Measurements from ENCODE around the gene TBC1D22B.
A peak's percentile ranks its signal among the peaks of the same experiment; 100 is the strongest.
"Not testable (repeated sequence)": the region's sequence is repeated elsewhere in the genome, so short reads cannot be mapped to it uniquely, and the experiment has no call there.

Gene TBC1D22B

DNA sequence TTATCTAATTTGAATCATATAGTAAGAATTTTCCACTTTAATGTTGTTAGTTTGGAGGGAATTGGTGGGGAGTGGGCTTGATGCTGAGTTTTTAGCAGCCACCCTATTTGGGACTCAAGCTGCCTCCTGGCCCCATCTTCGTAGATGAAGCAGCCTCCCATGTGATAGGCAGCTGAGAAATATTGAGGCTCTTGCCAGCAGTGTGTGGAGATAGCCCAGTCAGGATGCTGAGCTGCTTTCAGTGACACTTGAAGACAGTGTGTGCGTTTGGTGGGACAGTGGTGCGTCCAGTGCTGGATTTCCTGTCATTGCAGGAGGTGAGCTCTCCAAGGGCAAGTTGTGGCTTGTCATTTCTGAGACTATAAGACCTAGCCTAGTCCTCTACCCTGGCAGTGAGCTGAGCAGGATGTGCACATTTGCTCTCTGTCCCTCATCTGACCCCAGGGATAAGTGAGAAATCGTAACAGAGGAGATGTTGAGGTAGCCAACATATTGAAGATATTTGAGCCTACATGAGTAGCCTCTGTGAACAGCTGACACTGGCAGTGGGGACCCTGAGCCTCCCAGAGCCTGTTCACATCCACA, 48.4 kb downstream of the TBC1D22B start:
- DNase-seq = no peak

DNA sequence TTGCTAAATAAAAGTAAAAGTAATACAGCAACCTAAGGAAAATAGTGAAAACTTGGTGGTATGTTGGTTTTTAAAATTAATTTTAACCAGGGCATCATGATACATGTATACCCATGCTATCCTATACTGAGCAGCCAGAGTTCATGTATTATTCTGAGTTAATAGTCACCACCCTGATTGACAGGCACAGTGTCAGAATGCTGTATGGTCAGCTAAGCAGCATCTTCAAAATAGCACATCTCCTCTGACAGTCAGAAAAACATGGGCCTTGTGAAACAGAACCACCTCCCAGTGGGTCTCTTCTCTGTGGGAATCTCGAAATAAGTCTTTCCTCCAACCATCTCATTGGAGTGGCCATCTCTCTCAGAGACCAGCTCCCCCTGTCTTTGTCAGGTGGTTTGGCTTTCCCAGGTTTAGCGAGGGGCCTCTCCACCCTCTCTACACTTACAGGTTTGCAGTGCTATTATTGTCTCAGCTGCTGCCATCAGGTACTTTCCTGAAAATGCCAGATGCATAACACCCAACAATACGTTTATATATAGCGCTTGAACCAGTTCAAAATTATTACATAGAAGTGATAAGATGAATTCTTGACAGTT, 49.2 kb downstream of the TBC1D22B start:
- DNase-seq = no peak

DNA sequence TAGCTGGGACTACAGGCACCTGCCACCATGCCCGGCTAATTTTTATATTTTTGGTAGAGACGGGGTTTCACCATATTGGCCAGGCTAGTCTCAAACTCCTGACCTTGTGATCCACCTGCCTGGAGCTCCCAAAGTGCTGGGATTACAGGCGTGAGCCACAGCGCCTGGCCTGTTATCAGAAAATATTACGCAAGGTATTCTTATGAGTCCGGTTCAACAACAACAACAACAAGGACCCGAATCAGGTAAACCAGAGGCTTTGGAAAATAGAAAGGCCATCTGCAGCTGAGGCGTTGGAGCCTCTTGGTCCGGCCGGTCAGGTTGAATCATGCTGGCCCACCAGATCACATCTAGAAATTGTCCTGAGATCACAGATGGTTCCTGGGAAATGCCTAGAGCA, 49.9 kb downstream of the TBC1D22B start:
- not testable (repeated sequence) for DNase-seq

DNA sequence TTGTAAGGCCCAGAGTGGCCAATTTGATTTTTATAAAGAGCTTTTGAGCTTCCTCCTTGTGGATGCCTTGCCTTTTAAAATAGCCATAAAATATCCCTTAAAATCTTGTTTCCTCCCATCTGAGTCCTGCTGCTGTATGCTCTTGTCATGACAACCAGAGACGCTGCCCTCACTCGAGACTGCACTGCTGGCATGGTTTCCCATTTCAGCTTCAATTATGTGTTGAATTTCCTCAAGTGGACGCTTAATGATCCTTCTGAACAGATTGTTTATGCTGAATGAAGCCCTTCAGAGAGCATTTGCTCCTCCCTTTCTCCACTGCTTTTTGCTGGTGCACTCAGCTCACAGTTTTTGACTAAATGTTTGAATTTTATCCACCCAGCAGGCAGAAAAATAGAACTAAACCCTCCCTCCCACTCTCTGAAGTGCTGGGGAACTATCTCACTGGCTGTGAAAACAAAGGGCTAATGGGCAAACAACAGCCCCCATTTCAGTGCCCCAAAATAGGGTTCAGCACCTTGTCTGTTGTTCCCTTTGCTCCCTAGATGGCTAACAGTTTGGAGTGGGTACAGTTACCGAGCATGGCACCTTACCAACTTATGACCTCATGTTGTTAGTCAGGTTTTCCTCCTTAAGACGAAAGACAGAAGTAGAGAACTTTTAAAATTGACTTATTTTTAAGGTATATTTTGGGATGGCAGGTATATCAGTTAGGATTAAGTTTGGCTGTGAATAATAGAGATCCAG, 50.7 kb downstream of the TBC1D22B start:
- DNase-seq = peak; percentile 93

DNA sequence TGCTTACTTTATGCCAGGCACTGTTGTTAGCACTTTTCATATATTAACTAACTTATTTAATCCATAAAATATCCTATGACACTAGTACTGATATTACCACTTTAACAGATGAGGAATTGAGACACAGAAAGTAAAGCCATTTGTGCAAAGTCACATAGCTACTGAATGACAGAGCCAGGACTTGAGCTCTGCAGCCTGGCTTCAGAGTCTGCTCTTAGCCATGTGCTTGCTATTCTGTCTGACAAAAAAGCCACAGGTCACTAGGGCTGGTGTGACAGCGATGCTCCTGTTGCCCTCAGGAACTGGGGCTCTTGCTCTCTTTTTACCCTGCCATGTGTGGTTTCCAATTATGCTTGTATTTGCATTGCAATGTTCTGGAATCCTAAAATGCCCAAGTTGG, 51.5 kb downstream of the TBC1D22B start:
- no peak for DNase-seq

DNA sequence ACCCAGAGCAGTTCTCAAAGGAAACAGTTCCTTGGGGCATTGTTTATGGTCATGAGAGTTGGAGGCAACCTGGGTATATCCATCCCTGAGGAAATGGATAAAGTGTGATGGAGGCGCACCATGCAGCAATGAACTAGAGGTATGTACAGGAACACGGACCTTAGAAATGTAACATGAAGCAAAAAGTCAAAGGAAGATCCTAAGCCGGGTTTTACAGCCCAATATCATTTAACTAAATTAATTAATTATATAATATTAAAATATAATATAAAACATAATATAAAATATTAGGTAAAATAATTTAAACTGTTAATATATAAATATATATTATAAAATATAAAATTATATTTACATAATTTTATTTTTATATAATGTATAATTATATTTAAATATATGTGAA, 52.1 kb downstream of the TBC1D22B start:
- no peak for DNase-seq

DNA sequence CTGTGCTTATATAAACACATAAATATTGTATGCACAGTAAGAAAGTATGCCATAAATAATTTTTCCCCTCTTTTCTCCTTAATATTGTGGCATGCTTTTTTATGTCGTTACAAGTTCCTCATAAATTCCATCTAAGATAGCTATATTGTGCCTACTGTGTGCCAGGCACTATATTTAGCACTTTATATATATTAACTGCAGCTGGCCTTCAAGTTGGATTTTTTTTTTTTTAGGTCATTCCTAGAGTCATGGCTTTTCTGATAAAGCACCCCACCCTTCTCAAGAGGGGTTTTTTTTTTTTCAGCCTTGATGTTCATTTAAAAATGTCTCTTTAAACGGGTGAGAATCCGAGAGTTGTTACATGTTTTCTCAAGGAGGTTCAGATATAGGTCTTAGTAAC, 53.4 kb downstream of the TBC1D22B start:
- DNase-seq = no peak

DNA sequence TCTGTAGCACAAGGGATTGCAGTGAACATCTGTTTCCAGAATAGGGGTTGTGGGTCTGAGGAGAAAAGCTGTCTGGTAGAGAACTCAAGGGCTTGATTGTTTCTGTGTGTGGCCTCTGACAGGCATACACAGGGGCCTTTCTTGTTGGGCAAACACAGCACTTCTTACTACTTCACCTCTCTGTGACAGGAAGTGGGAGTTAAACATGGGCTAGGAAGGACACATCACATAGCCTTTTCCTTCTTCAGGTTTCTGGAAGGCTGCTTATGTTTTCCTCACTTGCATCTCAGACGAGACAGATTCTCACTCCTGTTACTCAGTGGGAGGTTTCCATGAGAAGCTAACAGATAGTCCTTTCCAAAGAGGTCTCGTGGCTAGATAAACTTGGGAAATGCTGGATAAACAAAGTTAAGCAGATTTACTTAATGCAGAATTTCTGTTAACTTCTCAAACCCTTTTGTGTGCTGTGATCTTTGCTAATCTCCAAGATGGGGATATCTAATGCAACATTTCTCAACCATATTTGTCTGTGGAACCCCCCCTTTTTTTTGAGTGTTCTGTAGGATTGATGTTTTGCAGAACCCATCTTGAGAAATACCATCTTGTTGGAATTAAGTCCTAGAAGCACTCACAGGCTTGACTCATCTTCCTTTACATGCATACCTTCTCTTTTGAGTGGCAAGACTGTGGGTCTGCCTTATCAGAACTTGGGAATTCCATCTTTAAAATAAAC, 54.3 kb downstream of the TBC1D22B start:
- DNase-seq = no peak

DNA sequence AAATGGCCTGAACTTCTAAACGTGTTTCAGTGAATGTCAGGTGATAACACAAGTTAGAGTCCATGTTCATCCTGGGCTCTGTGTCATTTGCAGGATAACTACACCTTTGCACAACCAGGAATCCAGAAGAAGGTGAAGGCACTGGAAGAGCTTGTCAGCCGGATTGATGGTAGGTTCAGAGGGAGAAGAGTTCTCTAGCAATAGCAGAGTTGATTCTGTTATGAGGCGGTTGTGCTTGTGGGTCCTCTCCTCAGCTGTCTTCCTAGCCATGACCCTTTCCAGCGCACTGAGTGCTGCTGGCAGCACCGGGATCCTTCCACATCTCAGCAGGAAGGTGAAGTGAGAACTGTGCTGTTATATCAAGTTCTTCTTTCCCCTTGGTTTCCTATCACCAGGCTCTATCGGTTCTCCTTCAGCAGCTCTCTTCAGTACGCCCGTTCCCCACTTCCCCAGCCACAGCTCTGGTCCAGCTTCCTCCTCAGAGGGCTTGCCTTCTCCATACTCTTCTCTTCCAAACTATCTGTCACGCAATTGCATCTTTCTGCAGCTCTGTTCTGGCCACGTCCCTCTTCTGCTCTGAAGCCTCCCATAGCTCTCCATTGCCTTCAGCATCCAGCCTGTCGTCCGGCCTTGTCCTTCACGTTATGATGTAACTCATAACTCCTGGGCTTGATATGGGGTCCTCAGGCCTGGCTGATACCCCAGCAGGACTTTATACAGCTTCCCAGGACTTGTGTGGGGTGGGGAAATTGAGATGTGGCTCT, 56.3 kb downstream of the TBC1D22B start:
- DNase-seq = no peak

DNA sequence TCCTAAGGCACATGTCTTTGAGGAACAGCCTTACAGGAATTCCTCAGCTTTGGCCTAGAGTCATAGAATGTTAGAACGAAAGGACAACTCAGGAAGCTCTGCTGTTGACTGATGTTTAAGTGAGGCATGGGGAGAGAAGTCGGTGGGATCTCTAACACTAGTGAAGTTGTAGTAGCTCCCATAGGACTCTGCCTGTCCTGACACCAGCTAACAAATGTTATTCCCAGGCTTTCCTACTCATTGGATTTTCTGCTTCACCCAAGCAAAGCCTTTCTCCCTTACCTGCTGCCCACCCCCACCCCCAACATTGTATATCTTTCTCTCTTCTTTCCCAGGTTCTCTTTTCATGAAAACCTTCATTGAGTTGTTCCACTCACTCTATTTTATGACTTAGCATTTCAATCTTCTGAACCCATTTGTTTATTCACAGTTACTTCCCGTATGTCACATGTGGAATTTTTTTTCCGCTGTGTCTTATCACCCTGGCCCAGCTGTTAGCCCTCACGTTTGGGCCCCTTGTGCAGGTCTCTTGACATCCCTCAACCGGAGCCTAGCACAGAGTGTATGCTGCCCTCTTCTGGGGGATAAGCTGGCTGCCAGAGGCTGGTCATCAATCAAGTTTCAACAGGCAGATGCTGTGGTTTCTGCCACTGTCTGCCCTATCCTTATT, 57.0 kb downstream of the TBC1D22B start:
- peak in 1 of 2 experiments; percentile 72 for DNase-seq

DNA sequence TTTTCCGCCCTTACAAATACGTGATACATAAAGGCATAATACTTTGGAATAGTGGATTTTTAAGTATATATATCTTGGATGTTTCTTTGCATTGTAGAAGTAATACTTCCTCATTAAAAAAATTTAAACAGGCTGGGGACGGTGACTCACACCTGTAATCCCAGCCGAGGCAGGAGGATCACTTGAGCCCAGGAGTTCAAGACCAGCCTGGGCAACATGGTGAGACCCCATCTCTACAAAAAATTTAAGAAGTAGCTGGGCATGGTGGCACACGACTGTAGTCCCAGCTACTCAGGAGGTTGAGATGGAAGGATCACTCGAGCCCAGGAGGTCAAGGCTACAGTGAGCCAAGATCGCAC, 57.6 kb downstream of the TBC1D22B start:
- DNase-seq = no peak

DNA sequence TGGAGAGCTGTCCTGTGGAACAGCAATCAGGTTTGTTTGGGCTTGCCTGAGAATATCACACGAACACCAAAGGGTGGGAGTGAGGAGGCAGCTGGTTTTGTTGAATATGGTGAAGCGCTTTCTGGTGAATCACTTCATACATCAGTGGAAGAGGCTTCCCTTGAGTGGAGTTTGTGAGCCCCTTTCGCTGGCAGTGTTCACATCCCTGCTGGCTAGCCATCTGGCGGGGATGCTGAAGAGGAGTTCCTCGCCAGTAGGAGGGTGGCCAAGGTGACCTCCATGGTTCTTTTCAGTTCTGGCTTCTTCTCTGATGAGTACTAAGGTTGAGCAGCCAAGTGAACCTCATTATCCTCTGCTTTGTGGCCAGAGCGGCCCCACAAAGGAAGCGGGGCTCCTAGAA, 58.5 kb downstream of the TBC1D22B start:
- peak; percentile 94 to 96 for DNase-seq

DNA sequence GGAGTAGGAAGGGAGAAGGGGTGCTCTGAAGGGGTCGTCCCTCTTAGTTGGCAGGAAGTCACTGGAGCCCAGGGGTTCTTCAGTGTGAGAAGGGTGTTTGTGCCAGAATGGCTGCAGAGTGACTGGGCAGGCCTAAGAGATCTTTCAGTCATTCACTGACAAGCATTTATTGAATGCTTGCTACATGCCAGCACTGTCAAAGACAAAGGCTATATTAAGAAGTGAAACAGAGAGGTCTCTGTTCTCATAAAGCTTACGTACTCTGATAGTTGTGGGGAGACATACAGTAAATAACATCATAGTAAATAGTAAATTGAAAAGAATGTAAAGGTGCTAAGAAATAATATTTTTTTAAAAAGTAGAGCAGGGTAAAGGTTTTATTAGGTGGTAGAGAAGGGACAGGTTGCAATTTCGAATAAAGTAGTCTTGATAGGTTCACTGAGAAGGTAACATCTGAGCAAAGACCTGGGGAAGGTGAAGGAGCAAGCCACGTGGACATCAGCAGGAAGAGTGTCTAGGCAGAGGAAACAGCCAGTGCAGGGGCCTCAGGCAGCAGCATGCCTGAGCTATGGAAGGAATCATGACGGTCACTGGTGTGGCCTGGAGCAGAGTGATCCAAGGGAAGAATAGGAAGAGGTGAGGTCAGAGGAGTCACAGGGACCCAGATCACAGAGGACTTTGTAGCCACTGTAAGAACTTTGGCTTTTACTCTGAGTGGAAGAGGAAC, 59.9 kb downstream of the TBC1D22B start:
- no peak for DNase-seq

DNA sequence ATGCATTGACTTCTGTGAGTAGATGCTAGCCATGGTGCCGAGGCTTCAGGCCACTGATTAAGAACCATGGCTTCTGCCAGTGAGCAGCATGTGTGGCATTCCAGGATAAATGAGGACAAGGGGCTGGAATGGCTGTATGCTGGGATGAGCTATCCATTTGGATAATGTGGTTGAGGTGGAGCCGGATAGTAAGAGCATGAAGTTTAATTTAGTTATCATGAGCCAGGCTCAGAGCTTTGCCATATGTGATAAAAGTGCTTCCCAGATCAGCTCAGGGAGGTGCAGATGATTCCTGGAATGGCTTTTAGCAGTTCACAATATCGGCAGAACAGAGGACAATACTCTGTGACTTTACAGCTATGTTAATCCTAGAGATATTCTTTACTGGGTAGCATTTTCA, 61.6 kb downstream of the TBC1D22B start:
- peak; percentile 46 to 92 for DNase-seq

DNA sequence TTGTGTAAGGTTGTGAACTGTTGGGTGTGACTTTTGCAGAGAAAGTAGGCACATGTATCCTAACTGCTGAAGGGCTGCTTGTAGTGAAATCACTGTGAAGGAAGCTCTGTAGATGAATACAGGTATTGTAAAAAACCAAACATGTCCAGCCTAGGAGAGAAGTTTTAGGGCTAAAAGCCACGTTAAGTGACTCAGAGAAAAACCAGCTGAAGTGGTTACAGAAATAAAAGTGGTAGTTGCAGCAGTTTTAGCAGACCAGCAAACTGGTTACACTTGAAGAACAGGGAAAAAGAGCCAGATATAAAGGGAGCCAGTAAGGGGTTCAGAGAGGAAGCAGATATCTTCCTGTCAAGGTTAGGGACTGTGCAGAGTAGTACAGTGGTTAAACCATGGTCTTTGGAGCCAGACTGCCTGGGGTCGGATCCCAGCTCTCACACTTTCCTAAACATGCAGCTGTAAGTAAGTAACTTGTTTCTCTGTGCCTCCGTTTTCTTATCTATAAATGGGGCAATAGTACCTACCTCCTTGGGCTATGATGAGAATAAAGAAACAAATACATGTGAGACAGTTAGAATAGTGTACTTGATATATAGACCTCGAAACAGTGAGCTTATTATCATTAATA, 62.4 kb downstream of the TBC1D22B start:
- DNase-seq = no peak

DNA sequence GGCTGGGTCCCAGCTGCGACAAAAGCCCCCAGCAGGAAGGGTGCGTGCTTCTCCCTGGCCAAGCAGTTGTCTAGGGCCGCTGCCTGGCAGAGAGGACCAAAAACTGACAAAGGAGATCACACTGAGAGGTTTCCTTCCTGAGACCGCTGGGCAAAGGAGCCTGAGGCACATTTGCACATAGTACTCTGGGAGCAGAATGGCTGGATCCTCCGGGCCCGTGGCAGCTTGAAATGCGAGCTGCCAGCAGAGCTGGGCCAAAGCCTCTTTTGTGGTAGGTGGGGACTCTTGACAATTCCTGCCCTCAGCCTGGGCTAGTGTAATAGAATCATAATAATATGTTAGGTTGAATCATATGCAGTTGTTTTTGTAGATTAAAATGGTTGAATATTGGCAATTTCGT, 63.1 kb downstream of the TBC1D22B start:
- DNase-seq = peak in 1 of 2 experiments; percentile 78

DNA sequence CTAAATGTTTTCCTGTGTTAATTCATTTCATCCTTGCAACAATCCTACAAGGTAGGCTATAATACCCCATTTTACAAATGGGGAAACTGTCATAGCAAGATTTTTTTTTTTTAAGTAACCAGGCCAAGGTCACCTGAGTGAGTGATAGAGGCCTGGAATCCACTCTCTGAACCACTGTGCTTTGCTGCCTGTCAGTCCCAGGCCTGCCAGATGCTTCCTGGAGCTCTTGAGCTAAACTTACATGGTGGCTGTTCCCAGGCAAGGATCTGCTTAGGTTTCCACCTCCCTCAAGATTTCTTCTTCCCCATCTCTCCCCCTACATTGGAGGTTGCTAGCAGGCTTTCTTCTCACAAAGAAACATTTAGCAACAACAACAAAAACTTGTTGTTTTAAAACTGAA, 63.5 kb downstream of the TBC1D22B start:
- DNase-seq = peak in 1 of 2 experiments; percentile 17

DNA sequence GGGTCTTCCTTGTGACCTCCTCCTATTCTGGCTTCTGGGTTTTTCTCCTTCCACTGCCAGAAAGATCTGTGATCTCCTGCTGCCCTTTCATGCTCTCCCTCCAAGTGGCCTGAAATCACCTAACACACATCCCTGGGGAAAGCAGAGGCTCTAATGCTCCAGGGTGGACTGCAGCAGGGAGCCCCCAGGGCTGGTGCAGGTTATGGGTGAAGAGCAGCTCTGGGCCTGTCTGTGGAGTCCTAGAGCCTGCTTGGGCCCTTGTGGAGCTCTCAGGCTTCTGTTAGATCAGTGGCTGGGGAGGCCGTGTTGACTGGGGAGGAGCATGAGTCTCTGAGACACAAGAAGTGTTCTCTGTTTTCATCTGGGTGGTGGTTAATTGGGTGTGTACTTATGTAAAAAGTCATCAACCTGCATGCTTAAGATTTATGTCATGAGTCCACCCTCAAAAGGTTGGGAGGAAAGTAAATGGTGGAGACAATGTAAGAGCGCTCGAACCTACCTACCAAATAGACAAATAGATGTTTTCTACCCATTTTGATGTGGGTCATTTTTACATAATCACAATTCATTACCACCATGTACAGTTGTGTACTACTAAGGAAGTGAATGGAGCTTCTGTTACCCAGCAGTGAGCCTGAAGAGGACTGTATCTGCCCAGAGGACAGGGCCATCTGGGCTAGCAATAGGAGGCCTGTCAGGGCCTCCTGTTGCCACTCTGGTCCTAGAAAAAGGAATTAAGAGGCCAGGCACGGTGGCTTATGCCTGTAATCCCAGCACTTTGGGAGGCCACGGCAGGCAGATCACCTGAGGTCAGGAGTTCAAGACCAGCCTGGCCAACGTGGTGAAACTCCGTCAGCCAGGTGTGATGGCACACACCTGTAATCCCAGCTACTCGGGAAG, 64.2 kb downstream of the TBC1D22B start:
- DNase-seq = peak in 1 of 2 experiments; percentile 34

DNA sequence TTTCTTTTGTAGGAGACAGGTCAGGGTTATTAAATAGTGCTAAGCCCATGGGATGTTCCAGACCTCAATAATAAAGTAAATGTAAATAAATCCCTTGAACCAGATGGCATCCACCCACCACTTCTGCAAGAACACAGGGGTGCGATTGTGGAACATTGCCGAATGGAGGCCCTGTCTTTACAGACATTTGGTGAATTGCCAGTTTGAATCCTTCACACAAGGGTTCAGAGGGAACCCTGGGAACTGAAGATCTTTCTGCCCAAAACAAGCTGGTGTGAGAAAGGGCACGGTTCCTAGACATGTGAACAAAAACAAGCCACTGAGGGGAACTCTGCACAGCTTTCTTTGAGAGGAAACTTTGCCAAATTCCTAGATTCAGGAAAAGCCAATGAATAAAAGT, 66.0 kb downstream of the TBC1D22B start:
- DNase-seq = peak; percentile 62 to 96
